K562 (cell line): ENCODE measurements around the gene MON2. TPM values are rescaled to one million over a fixed set of nuclear protein-coding genes. Genes with fewer than 3 reads are reported as not detected.

Experiments
- ATAC-seq: fragments of 200-7000 bp; cut with Tn5 transposase; 3 replicates; pipeline ENCODE4 v1.9.1; 2020; ENCODE audit warnings: moderate library complexity
- BruUV-seq: library from RNA; stranded (reverse); fragments of 400-500 nt; replicated peaks from 2 replicates; lab custom pipeline; 2021; lab: Mats Ljungman, UMichigan
- CTCF ChIA-PET: fragments of 300-600 bp; formaldehyde crosslinking; extraction: SDS; loops from one replicate; lab custom pipeline; 2021; ENCODE audit warnings: low intra/inter-chr PET ratio; lab: Yijun Ruan, JAX
- POLR2A ChIA-PET: fragments of 300-600, 350-650 bp; sonication (Branson Sonifier 250); formaldehyde crosslinking; extraction: SDS; loops from one replicate; lab custom pipeline; 2021; ENCODE audit warnings: antibody characterized with exemption, inconsistent platforms; lab: Yijun Ruan, JAX
- DNase-seq, 4 experiments: peaks; one replicate each; pipeline versions ENCODE4 v3.0.0 to v3.0.0-alpha.2; 2011 to 2018; ENCODE audit warnings: low spot score in 3 of 4, mixed read lengths in 3 of 4; ENCODE audit errors: extremely low read depth in 1 of 4
- FAIRE-seq: peaks from 2 replicates; lab custom pipeline; 2011; peaks lifted over from hg19 to GRCh38; lab: Jason Lieb, UNC
- H2AFZ ChIP-seq: 2 replicates; pipeline ENCODE4 v1.6.0; 2011; ENCODE audit warnings: low read depth, low read length, control low read depth, inconsistent platforms
- H3K27ac ChIP-seq: fragments of 200-600 bp; 3 replicates; pipeline ENCODE4 v1.8.0; 2011; ENCODE audit warnings: low read depth, mild to moderate bottlenecking, control low read depth, inconsistent platforms, low read length, moderate library complexity, mixed read lengths; ENCODE audit errors: extremely low read depth
- H3K27me3 ChIP-seq, 2 experiments: fragments of 300-600 bp in 1 of 2; 2 replicates in 1 of 2; 3 replicates in 1 of 2; pipeline versions ENCODE4 v1.6.0 to v1.8.0; 2011; ENCODE audit warnings: inconsistent platforms in 2 of 2, low read length in 2 of 2, mild to moderate bottlenecking in 1 of 2, mixed read lengths in 1 of 2, moderate library complexity in 1 of 2; ENCODE audit not compliant: control insufficient read depth in 2 of 2, insufficient read depth in 2 of 2
- H3K36me3 ChIP-seq: fragments of 300-600 bp; 3 replicates; pipeline ENCODE4 v1.8.0; 2011; ENCODE audit warnings: mild to moderate bottlenecking, low read length, inconsistent platforms; ENCODE audit not compliant: control insufficient read depth, insufficient read depth
- H3K4me1 ChIP-seq, 2 experiments: fragments of 200-600 bp in 1 of 2; replicated peaks in 1 of 2; 2 replicates in 1 of 2; 3 replicates in 1 of 2; pipeline versions ENCODE4 v1.5.1 to v1.8.0; 2011; ENCODE audit warnings: inconsistent platforms in 2 of 2, low read length in 2 of 2, mild to moderate bottlenecking in 1 of 2, mixed read lengths in 1 of 2, moderate library complexity in 1 of 2; ENCODE audit not compliant: control insufficient read depth in 2 of 2, insufficient read depth in 2 of 2
- H3K4me2 ChIP-seq: 2 replicates; pipeline ENCODE4 v1.6.1; 2011; ENCODE audit warnings: low read length, control low read depth, inconsistent platforms, mixed read lengths; ENCODE audit not compliant: insufficient read depth
- H3K4me3 ChIP-seq: fragments of 200-600 bp; sonication (generic), shearing (Covaris generic); 2 replicates; pipeline ENCODE4 v1.5.1; 2016; ENCODE audit warnings: control low read depth, inconsistent platforms
- H3K79me2 ChIP-seq: fragments of 200-600 bp; 3 replicates; pipeline ENCODE4 v1.8.0; 2011; ENCODE audit warnings: low read length, inconsistent platforms; ENCODE audit not compliant: control insufficient read depth, insufficient read depth
- H3K9ac ChIP-seq, 2 experiments: 2 replicates each; pipeline versions ENCODE4 v1.6.0 to v1.6.1; 2011; ENCODE audit warnings: low read depth in 2 of 2, low read length in 2 of 2, control low read depth in 1 of 2, inconsistent platforms in 1 of 2, mild to moderate bottlenecking in 1 of 2, mixed read lengths in 1 of 2; ENCODE audit not compliant: insufficient read depth in 1 of 2
- H3K9me1 ChIP-seq: one replicate; pipeline ENCODE4 v1.6.0; 2011; ENCODE audit warnings: inconsistent platforms, mild to moderate bottlenecking, low read length, moderate library complexity; ENCODE audit not compliant: control insufficient read depth, insufficient read depth
- H3K9me3 ChIP-seq: replicated peaks from 2 replicates; pipeline ENCODE4 v1.5.1; 2011; ENCODE audit warnings: low read depth, low read length, inconsistent platforms; ENCODE audit not compliant: control insufficient read depth, insufficient read depth
- H4K20me1 ChIP-seq: replicated peaks from 2 replicates; pipeline ENCODE4 v1.6.1; 2011; ENCODE audit warnings: low read length, inconsistent platforms, mixed read lengths; ENCODE audit not compliant: control insufficient read depth, insufficient read depth
- FIP1L1 ChIP-seq: fragments of 200-400 bp; formaldehyde crosslinking; IDR thresholded peaks from 2 replicates; pipeline ENCODE4 v1.6.1; 2018; ENCODE audit warnings: mild to moderate bottlenecking, low read depth, low read length; ENCODE audit not compliant: poor library complexity, severe bottlenecking
- IRF2 ChIP-seq: sonication (generic); formaldehyde crosslinking; IDR thresholded peaks from 2 replicates; pipeline ENCODE4 v1.8.1; 2022; ENCODE audit warnings: mild to moderate bottlenecking, missing genetic modification reagents
- NR2C1 ChIP-seq, 2 experiments: fragments of 450-650 bp; IDR thresholded peaks; 2 replicates each; pipeline ENCODE4 v1.6.1; 2017; ENCODE audit warnings: mild to moderate bottlenecking in 2 of 2, antibody characterized with exemption in 1 of 2, inconsistent platforms in 1 of 2, missing compliant biosample characterization in 1 of 2, missing genetic modification characterization in 1 of 2
- PHF8 ChIP-seq: fragments of 200-600 bp; sonication (generic); IDR thresholded peaks from 2 replicates; pipeline ENCODE4 v1.6.1; 2012; ENCODE audit warnings: mixed run types, mild to moderate bottlenecking, inconsistent platforms, low read length, moderate library complexity, borderline replicate concordance
- RFX1 ChIP-seq: fragments of 450-650 bp; IDR thresholded peaks from 2 replicates; pipeline ENCODE4 v1.6.1; 2016; ENCODE audit warnings: mild to moderate bottlenecking, moderate library complexity
- SLC30A9 ChIP-seq: fragments of 250-450 bp; sonication (Bioruptor Pico); IDR thresholded peaks from 2 replicates; pipeline ENCODE4 v1.8.0; 2022; ENCODE audit warnings: mild to moderate bottlenecking, moderate library complexity
- SREBF1 ChIP-seq: fragments of 150-350 bp; IDR thresholded peaks from 2 replicates; pipeline ENCODE4 v1.6.1; 2014; ENCODE audit warnings: antibody characterized with exemption, low read depth, low read length, borderline replicate concordance
- TSC22D4 ChIP-seq: fragments of 450-650 bp; IDR thresholded peaks from 2 replicates; pipeline ENCODE4 v1.6.1; 2016; ENCODE audit warnings: missing genetic modification characterization, missing biosample characterization, control low read depth
- ZNF146 ChIP-seq: IDR thresholded peaks from one replicate; pipeline ENCODE4 v1.6.1; 2018; ENCODE audit warnings: missing compliant biosample characterization; ENCODE audit not compliant: unreplicated experiment
- ZNF507 ChIP-seq: conservative IDR thresholded peaks from 2 replicates; pipeline ENCODE4 v1.6.1; 2017; ENCODE audit warnings: missing genetic modification characterization, missing compliant biosample characterization
- WGBS: fragments of 100-300 bp; shearing (Covaris generic); methylation state at CpG from one replicate; pipeline ENCODE4 v1.1.6; 2016; ENCODE audit warnings: low coverage, mixed read lengths; ENCODE audit not compliant: insufficient coverage; ENCODE audit errors: missing lambda C conversion rate; 5-methylcytosine and 5-hydroxymethylcytosine counted together
- in situ Hi-C: fragments of 300-500 bp; cut with MboI; formaldehyde crosslinking; loops from 4 replicates; pipeline ENCODE4 v1.15.0; 2018; ENCODE audit warnings: inconsistent platforms, mixed read lengths
- intact Hi-C: fragments of 100-400 bp; cut with micrococcal nuclease; formaldehyde crosslinking; loops from 2 replicates; pipeline ENCODE4 v1.14.2; 2022
- polyA plus RNA-seq, 8 experiments: library from polyadenylated mRNA; depleted of rRNA in 4 of 8; stranded (reverse) in 5 of 8; unstranded in 3 of 8; fragments of >200 nt; fragmentation: Nextera tagmentation in 2 of 8; fragmentation: Illumina TruSeq in 1 of 8; extraction: Ambion mirVana in 2 of 8; extraction: Trizol in 1 of 8; gene quantifications; 2 replicates each; pipeline versions ENCODE4 v1.2.1 to v1.2.3, GENCODE V29; 2011 to 2014; ENCODE audit warnings: inconsistent platforms in 1 of 8, missing spikeins in 1 of 8
- total RNA-seq, 7 experiments: library from RNA; depleted of rRNA in 6 of 7; stranded (reverse); fragments of >200 nt in 6 of 7; fragmentation: Illumina TruSeq in 2 of 7; extraction: Trizol in 2 of 7; gene quantifications; 2 replicates each; pipeline versions ENCODE4 v1.2.1 to v1.2.3, GENCODE V29; 2011 to 2021; ENCODE audit warnings: low replicate concordance in 1 of 7
- TF ChIP-seq, protein P1 (sequence below): fragments of 450-650 bp; formaldehyde crosslinking; conservative IDR thresholded peaks from 2 replicates; pipeline ENCODE4 v1.4.0; 2022; ENCODE audit warnings: mild to moderate bottlenecking, missing genetic modification characterization
- TF ChIP-seq, protein P2 (sequence below): sonication (generic); formaldehyde crosslinking; IDR thresholded peaks from 2 replicates; pipeline ENCODE4 v1.8.1; 2023; ENCODE audit warnings: mild to moderate bottlenecking, missing genetic modification reagents

Gene MON2
- total and polyA plus RNA-seq, 9 of the 15 experiments (the other 6 are each of a cell fraction or from before 2014, with no cell fraction given), result 3.6 to 31.6 (median 16.8) TPM

DNA sequence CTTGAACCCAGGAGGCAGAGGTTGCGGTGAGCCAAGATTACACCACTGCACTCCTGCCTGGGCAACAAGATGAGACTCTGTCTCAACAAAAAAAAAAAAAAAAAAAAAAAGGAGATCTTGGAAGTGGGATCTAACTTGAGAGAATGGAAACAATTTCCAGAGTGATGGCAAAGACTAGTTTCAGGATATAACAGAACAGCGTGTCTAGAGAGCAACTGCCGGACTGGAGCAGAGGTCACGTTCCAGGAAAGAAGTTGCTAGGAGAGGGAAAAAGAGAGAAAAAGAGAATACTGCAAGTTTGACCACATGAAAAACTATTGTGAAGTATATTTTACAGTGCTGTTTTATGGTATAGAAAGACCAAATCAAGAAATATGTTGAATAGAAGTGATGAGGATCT lies 118.0 kb downstream of the MON2 start:
- no TSS peak for BruUV-seq
- DNase-seq, result no peak
- Histone ChIP-seq H3K4me3 (no peak overlapping the region), H3K9me3 (no peaks in the 10 kb centered on the region), H3K36me3 (peaks cover 20% of the 10 kb centered on the region; the same call in 2 of the 3 replicates), H3K79me2 (no peaks in the 10 kb centered on the region), H3K27ac (no peak overlapping the region), H4K20me1 (no peaks in the 10 kb centered on the region), H3K27me3 (no peaks in the 10 kb centered on the region), H2AFZ (no peak overlapping the region), H3K4me2 (no peak overlapping the region), H3K4me1 (no peaks in the 10 kb centered on the region), H3K9me1 (no peaks in the 10 kb centered on the region), H3K9ac (no peak overlapping the region)
- CTCF ChIA-PET, result no interaction called here
- TF ChIP-seq PHF8 (no peak), FIP1L1 (no peak), ZNF507 (tag) (no peak), SREBF1 (no peak), SLC30A9 (CRISPR knock-in tag) (no peak), NR2C1 (IDR thresholded peaks at IDR 0.05) (no peak), NR2C1 (tag; IDR thresholded peaks at IDR 0.05) (no peak), IRF2 (CRISPR knock-in tag) (no peak), TSC22D4 (no peak), RFX1 (no peak), ZNF146 (CRISPR knock-in tag) (no peak)
- TF ChIP-seq, protein P1, sequence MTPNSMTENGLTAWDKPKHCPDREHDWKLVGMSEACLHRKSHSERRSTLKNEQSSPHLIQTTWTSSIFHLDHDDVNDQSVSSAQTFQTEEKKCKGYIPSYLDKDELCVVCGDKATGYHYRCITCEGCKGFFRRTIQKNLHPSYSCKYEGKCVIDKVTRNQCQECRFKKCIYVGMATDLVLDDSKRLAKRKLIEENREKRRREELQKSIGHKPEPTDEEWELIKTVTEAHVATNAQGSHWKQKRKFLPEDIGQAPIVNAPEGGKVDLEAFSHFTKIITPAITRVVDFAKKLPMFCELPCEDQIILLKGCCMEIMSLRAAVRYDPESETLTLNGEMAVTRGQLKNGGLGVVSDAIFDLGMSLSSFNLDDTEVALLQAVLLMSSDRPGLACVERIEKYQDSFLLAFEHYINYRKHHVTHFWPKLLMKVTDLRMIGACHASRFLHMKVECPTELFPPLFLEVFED (CRISPR knock-in tag), result no peak
- TF ChIP-seq, protein P2, sequence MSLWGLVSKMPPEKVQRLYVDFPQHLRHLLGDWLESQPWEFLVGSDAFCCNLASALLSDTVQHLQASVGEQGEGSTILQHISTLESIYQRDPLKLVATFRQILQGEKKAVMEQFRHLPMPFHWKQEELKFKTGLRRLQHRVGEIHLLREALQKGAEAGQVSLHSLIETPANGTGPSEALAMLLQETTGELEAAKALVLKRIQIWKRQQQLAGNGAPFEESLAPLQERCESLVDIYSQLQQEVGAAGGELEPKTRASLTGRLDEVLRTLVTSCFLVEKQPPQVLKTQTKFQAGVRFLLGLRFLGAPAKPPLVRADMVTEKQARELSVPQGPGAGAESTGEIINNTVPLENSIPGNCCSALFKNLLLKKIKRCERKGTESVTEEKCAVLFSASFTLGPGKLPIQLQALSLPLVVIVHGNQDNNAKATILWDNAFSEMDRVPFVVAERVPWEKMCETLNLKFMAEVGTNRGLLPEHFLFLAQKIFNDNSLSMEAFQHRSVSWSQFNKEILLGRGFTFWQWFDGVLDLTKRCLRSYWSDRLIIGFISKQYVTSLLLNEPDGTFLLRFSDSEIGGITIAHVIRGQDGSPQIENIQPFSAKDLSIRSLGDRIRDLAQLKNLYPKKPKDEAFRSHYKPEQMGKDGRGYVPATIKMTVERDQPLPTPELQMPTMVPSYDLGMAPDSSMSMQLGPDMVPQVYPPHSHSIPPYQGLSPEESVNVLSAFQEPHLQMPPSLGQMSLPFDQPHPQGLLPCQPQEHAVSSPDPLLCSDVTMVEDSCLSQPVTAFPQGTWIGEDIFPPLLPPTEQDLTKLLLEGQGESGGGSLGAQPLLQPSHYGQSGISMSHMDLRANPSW (CRISPR knock-in tag), result no peak
- in situ Hi-C loops, result loop anchor here (5.0 kb wide), 1 partner anchor 218 kb away; no protein-coding TSS in a partner anchor
- WGBS, result 94% methylated on average over 4 of the region's 4 CpGs
- intact Hi-C loops, result loop anchor here (5.0 kb wide), 2 partner anchors 147 to 483 kb away; no protein-coding TSS in a partner anchor
- POLR2A ChIA-PET, result no interaction called here
- no peak for FAIRE-seq
- no peak for ATAC-seq
